Gastrocnemius medialis (tissue), 4 donors: ENCODE data around the gene COL4A5. TPM values are rescaled to one million over a fixed set of nuclear protein-coding genes. Genes with fewer than 3 reads are reported as not detected.

Experiments
- ATAC-seq, 2 donors: fragments of 150-250 bp; one replicate each; pipeline ENCODE4 v1.9.1; 2016
- DNase-seq, 2 donors: peaks; one replicate each; pipeline ENCODE4 v3.0.0-alpha.2; 2019
- H3K27ac ChIP-seq, 4 donors: fragments of 200-600 bp; sonication (generic); 1 replicate in 1 of 4; 2 replicates in 3 of 4; pipeline ENCODE4 v1.5.1; 2016 to 2018; ENCODE audit warnings: mild to moderate bottlenecking in 2 of 4, moderate library complexity in 1 of 4
- H3K27me3 ChIP-seq, 3 donors: fragments of 200-600 bp; sonication (generic) in 2 of 3; 1 replicate in 1 of 3; 2 replicates in 2 of 3; pipeline versions ENCODE4 v1.5.1 to v1.6.0; 2016 to 2019; ENCODE audit warnings: mild to moderate bottlenecking in 1 of 3, moderate library complexity in 1 of 3
- H3K36me3 ChIP-seq, 2 donors: fragments of 200-600 bp; sonication (generic) in 1 of 2; one replicate each; pipeline ENCODE4 v1.5.1; 2017 to 2018
- H3K4me1 ChIP-seq, 2 donors: fragments of 200-600 bp; sonication (generic) in 1 of 2; one replicate each; pipeline ENCODE4 v1.5.1; 2016 to 2017; ENCODE audit warnings: mild to moderate bottlenecking in 2 of 2
- H3K4me3 ChIP-seq, 4 donors: fragments of 200-600 bp; sonication (generic) in 3 of 4; 1 replicate in 1 of 4; 2 replicates in 3 of 4; pipeline ENCODE4 v1.5.1; 2016 to 2019; ENCODE audit warnings: mild to moderate bottlenecking in 2 of 4
- H3K9me3 ChIP-seq, 3 donors: fragments of 200-600 bp; sonication (generic) in 2 of 3; 1 replicate in 1 of 3; 2 replicates in 2 of 3; pipeline ENCODE4 v1.5.1; 2016 to 2019
- CTCF ChIP-seq, 5 experiments: fragments of 450-650 bp in 3 of 5; fragments of 200-600 bp in 2 of 5; sonication (generic) in 2 of 5; IDR thresholded peaks in 4 of 5; conservative IDR thresholded peaks in 1 of 5; 1 replicate in 4 of 5; 2 replicates in 1 of 5; pipeline ENCODE4 v1.5.1; 2016 to 2019; ENCODE audit warnings: antibody characterized with exemption in 5 of 5, mild to moderate bottlenecking in 3 of 5, moderate library complexity in 3 of 5
- POLR2A ChIP-seq, 2 donors: fragments of 450-650 bp; IDR thresholded peaks; one replicate each; pipeline ENCODE4 v1.6.1; 2017; ENCODE audit warnings: antibody characterized with exemption in 2 of 2, mild to moderate bottlenecking in 2 of 2, moderate library complexity in 2 of 2
- in situ Hi-C, 4 donors: fragments of 200-750 bp; cut with MboI; loops; one replicate each; pipeline versions ENCODE4 v1.15.0 to v1.8.0; 2017; ENCODE audit warnings: low sequenced_read_pairs in 4 of 4
- intact Hi-C: fragments of 100-400 bp; cut with DNase I; formaldehyde crosslinking; loops from one replicate; pipeline ENCODE4 v1.15.1; 2023; ENCODE audit warnings: low total_unique reads
- total RNA-seq, 4 donors: library from RNA; depleted of rRNA; stranded (reverse); fragments of >200 nt; gene quantifications; one replicate each; pipeline versions ENCODE4 v1.1.0 to v1.2.3, GENCODE V29; 2016

Gene COL4A5
- total RNA-seq, 4 donors from 2014 or later: 0.60 to 15.1 (median 4.4) TPM

- no peak for ATAC-seq
- H3K4me3 ChIP-seq: no peak overlapping the region
- H3K9me3 ChIP-seq: no peaks in the 10 kb centered on the region
- H3K36me3 ChIP-seq: no peaks in the 10 kb centered on the region
- intact Hi-C loops: no loop called here
- H3K4me1 ChIP-seq: peaks cover 0 to 5% of the 10 kb centered on the region in 2 donors
- in situ Hi-C loops: no loop called here
- H3K27me3 ChIP-seq: peaks cover 0 to 70% (median 48%) of the 10 kb centered on the region in 3 donors
- no peak overlapping the region for H3K27ac ChIP-seq
- no peak for DNase-seq
- no peak for TF ChIP-seq CTCF (IDR thresholded peaks at IDR 0.05 in 4 of 5, conservative IDR thresholded peaks at IDR 0.05 in 1 of 5)
- no peak for TF ChIP-seq POLR2A (IDR thresholded peaks at IDR 0.05)
Measured at GRCh38 chrX:108731153-108731552, 291.5 kb downstream of the COL4A5 start.

- H3K4me1 ChIP-seq: peaks cover 0 to 11% of the 10 kb centered on the region in 2 donors
- DNase-seq (no peak), ATAC-seq (no peak)
- peaks cover 7 to 79% (median 62%) of the 10 kb centered on the region in 3 donors for H3K27me3 ChIP-seq
- intact Hi-C loops: no loop called here
- in situ Hi-C loops: no loop called here
- no peaks in the 10 kb centered on the region for H3K9me3 ChIP-seq
- TF ChIP-seq CTCF (IDR thresholded peaks at IDR 0.05 in 4 of 5, conservative IDR thresholded peaks at IDR 0.05 in 1 of 5) (no peak), POLR2A (IDR thresholded peaks at IDR 0.05) (no peak)
- no peak overlapping the region for H3K4me3 ChIP-seq
- no peaks in the 10 kb centered on the region for H3K36me3 ChIP-seq
- H3K27ac ChIP-seq: no peak overlapping the region
Measured at GRCh38 chrX:108732630-108733321, 293.1 kb downstream of the COL4A5 start.

- Histone ChIP-seq H3K27me3 (peaks cover 14 to 88% (median 67%) of the 10 kb centered on the region in 3 donors), H3K4me3 (no peak overlapping the region), H3K9me3 (no peaks in the 10 kb centered on the region), H3K4me1 (peaks cover 0 to 11% of the 10 kb centered on the region in 2 donors), H3K27ac (no peak overlapping the region), H3K36me3 (no peaks in the 10 kb centered on the region)
- no peak for ATAC-seq
- intact Hi-C loops (no loop called here), in situ Hi-C loops (no loop called here)
- TF ChIP-seq POLR2A (IDR thresholded peaks at IDR 0.05) (no peak), CTCF (IDR thresholded peaks at IDR 0.05 in 4 of 5, conservative IDR thresholded peaks at IDR 0.05 in 1 of 5) (no peak)
- no peak for DNase-seq
Measured at GRCh38 chrX:108734426-108734825, 294.8 kb downstream of the COL4A5 start.

- intact Hi-C loops: no loop called here
- peaks cover 14 to 91% (median 63%) of the 10 kb centered on the region in 3 donors for H3K27me3 ChIP-seq
- no peak for TF ChIP-seq POLR2A (IDR thresholded peaks at IDR 0.05)
- no peak for TF ChIP-seq CTCF (IDR thresholded peaks at IDR 0.05 in 4 of 5, conservative IDR thresholded peaks at IDR 0.05 in 1 of 5)
- DNase-seq (no peak), ATAC-seq (no peak)
- no peaks in the 10 kb centered on the region for H3K36me3 ChIP-seq
- H3K4me1 ChIP-seq: peaks cover 0 to 11% of the 10 kb centered on the region in 2 donors
- H3K9me3 ChIP-seq: no peaks in the 10 kb centered on the region
- no peak overlapping the region for H3K27ac ChIP-seq
- no peak overlapping the region for H3K4me3 ChIP-seq
- in situ Hi-C loops: no loop called here
Measured at GRCh38 chrX:108735091-108735678, 295.5 kb downstream of the COL4A5 start.
